Activated CD4-positive, alpha-beta T cell treated with anti-CD3 and anti-CD28 coated beads, Interleukin-2, amount 50 U/mL, for 4 hours (primary cell): Measurements from ENCODE around the gene ERN2.

Source experiments
- DNase-seq, 2 experiments: peaks; one replicate each; pipeline ENCODE4 v3.0.0-alpha.2; 2020

Gene ERN2

GRCh38 chr16:23716484-23716883 is 3.5 kb upstream of the ERN2 start:
- no peak for DNase-seq

GRCh38 chr16:23711785-23712184 is 1.2 kb downstream of the ERN2 start:
- no peak for DNase-seq

- DNase-seq, result no peak
These were observed 2.5 kb downstream of the ERN2 start for GRCh38 chr16:23710504-23710903.

- no peak for DNase-seq
These were observed 3.0 kb downstream of the ERN2 start for GRCh38 chr16:23710008-23710407.

GRCh38 chr16:23709536-23709935 is 3.5 kb downstream of the ERN2 start:
- no peak for DNase-seq

- no peak for DNase-seq
These were observed 6.6 kb downstream of the ERN2 start for GRCh38 chr16:23706439-23706838.

- no peak for DNase-seq
These were observed 7.5 kb downstream of the ERN2 start for GRCh38 chr16:23705517-23705902.

GRCh38 chr16:23704772-23705516 is 8.1 kb downstream of the ERN2 start:
- DNase-seq, result no peak

GRCh38 chr16:23702951-23703350 is 10.1 kb downstream of the ERN2 start:
- no peak for DNase-seq

- DNase-seq, result no peak
These were observed 12.0 kb downstream of the ERN2 start for GRCh38 chr16:23701045-23701444.

- DNase-seq, result no peak
These were observed 12.5 kb downstream of the ERN2 start for GRCh38 chr16:23700509-23700908.

GRCh38 chr16:23700093-23700492 is 12.9 kb downstream of the ERN2 start:
- DNase-seq, result no peak

- no peak for DNase-seq
These were observed 13.9 kb downstream of the ERN2 start for GRCh38 chr16:23699100-23699499.

GRCh38 chr16:23695756-23696155 is 17.3 kb downstream of the ERN2 start:
- no peak for DNase-seq

GRCh38 chr16:23694644-23695373 is 18.2 kb downstream of the ERN2 start:
- no peak for DNase-seq

GRCh38 chr16:23694265-23694643 is 18.8 kb downstream of the ERN2 start:
- no peak for DNase-seq

- DNase-seq, result no peak
These were observed 20.7 kb downstream of the ERN2 start for GRCh38 chr16:23692190-23692837.

- no peak for DNase-seq
These were observed 21.4 kb downstream of the ERN2 start for GRCh38 chr16:23691483-23692189.

GRCh38 chr16:23690771-23691482 is 22.1 kb downstream of the ERN2 start:
- no peak for DNase-seq

GRCh38 chr16:23689442-23690187 is 23.4 kb downstream of the ERN2 start:
- no peak for DNase-seq

GRCh38 chr16:23687034-23687808 is 25.8 kb downstream of the ERN2 start:
- DNase-seq, result no peak
